Measurements from ENCODE around the gene CD8B.

Gene CD8B

DNA sequence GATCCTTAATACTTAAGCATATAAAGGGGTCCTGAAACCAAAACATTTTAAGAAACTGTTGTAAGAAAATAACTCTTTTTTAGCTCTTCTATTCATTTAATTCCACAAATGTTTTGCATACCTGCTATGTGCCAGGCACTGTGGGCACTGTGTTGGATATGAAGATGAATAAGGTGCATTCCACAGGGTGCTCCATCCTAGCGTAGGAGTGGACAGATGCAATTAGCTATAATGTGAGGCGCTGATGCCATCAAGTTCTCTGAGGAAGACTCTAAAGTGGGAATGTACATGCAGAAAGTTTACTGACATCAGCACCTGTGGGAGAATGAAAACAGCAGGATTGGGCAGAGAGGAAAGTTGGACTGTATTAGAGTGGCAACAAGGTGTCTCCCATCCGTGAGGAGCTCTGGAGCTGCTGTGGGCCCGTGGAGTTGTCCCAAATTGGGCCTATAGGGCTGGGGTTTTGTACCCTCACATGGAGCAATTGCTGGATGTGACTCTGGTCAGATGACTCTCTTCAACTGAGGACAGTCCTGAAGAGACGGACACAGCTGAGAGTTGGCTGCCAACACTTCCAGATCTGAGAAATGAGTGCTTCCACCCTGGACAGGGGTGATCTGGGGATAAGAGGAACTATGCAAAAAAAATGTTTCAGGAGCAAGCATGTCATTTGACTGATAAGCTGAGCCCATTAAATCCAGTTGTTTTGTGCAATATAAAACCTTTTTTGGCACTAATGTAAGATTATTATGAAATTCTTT, 93.3 kb downstream of the CD8B start:
- no peak for DNase-seq
